Limb (tissue), 2 donors: ENCODE measurements around the gene ADAM15.

Experiments used
- DNase-seq, 2 donors: peaks; one replicate each; pipeline ENCODE4 v3.0.0-alpha.2; 2016; ENCODE audit errors: extremely low spot score in 2 of 2

Gene ADAM15

DNA sequence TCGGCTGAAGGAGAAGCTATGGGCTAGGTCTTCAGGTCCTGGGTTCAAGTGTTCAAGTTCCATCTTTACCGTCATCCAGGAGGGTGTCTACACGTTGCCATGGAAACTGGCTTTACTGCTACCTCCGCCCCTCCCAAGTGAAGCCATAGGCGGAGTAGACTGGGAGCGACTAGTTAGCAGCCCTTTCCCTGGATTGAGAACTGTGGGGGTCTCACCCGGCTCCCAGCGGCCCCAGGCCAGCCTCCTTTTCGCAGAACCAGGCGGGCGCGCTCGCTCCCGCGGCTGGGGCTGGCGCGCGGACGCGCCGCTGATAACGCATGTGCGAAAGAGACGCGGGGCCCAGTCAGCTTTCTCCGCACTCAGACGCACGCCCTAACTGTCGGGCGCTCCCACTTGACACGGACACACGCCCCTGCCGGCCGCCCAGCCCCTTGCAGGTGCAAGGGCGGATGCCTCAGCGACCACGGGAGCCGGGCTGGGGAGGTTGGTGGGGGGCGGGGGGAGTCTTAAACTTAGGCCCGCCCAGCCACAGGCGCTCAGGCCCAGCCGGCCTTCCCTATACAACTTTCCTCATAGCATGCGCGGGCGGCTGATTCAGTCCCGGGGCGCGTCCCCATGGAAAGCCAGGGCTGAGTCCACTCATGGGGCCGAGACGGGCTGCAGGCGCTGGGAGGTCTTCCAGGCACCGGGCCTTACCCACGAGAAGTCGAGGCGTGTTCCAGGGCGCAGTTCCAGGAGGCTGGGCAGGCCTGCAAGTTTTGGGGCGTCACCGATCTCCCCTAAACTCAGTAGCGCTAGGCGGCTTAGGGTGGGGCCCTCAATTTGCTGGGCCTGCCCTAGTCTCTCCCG lies 19.8 kb downstream of the ADAM15 start:
- DNase-seq: peak; percentile 68 to 86

GRCh38 chr1:155071701-155072100 lies 20.6 kb downstream of the ADAM15 start:
- DNase-seq: peak in 1 of 2 donors; percentile 68

- no peak for DNase-seq
Measured at GRCh38 chr1:155072531-155073289, 21.6 kb downstream of the ADAM15 start.

DNA sequence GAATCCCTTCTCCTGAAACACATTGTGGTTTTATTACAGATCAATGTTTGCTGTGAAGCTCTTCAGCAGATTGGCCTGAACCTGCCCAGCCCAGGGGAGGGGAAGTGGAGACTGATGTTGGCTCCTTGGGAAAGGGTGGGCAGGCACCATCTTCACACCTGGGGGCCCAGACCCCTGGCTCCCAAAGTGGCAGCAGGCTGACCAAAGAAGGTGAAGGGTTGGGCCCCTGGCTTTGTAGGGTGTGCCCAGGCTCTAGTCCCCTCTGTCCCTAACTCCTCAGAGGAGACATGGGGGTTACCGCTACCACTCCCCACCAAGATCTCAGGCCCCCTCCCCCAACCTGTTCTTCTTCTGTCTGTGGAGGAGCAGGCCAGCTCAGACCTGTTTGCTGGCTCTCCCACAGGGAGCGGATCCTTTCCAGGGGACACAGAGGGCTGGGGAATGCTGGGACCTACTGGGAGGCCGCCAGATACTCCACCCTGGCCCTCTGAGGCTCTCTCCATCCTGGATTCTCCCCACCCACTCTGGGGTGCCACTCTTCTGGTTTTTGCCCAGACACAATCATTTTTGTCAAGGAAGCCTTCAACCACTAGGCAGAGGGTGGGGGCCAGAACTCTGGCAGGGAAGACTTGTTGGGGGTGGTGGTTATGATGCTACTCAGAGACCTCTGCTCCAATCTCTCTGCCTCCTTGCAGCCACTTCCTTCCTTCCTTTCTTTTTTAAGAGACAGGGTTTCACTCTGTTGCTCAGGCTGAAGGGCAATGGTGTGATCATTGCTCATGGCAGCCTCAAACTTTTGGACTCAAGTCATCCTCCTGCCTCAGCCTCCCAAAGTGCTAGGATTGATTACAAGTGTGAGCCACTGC lies 22.5 kb downstream of the ADAM15 start:
- DNase-seq: no peak

DNA sequence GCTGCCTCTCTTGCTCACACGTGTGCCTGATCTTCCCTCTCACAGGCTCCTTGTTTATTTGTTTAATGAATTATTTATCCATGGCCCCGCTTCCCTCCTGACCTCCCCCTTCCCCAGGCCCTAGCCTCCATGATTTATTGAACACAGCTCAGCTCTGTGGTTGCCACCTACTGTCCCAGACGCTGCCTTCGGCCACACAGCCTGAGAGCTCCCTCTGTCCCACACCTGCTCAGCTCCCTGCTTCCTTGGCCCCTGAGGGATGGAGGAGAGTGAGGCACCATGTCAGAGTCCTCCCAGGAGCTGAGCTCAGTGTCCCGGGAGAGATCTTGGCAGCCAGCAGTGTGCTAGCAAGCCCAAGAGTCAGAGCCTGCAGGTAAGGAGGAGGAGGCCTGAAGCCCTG lies 24.4 kb downstream of the ADAM15 start:
- no peak for DNase-seq

DNA sequence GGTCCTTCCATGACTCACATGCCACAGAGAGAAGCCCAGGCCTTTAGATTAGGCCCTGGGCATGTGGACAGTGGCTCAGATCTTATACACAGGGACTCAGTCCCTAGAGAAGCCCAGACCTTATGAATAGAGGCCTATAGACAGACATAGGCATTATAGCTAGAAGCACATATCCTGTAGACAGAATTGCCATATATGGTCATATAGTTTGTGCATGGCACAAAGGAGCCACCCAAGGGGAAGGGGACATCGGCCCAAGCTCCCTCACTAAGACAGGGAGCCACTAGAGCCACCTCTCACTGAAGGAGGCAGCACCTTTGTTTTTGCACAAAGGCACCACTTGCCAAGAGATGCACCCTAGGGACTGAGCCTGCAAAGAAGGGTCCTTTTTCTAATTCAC lies 25.3 kb downstream of the ADAM15 start:
- no peak for DNase-seq

- no peak for DNase-seq
Measured at GRCh38 chr1:155077346-155077745, 26.2 kb downstream of the ADAM15 start.

DNA sequence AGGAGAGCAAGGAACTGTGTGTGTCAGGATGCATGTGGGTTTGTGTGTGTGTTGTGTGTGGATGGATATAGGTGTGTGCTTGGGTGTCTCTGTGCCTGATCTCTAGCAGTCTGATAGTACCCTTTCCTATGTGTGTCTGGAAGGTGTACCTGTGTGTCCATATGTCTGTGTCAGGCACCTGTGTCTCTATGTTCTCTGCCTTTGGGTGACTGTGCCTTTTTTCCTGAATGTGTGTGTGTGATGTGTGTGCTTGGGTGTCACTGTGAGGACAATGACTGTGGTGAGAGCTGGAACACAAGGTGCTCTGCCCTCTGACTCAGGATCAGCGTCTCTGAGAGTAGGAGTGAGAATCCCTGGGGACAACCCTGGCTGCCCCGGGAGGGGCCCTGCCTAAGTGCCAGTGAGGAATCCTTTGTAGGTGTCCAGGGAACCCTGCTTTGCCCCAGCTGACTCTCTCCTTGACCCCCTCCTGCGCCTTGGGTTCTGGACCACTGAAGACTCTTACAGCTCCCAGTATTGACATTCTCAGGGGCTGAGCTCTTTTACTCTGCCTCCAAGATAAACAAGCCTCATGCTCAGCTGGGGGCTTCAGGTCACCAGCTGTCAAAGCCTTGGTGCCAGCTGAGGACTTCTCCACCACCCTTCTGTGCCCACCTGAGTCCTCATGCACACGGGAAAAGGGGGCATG lies 26.8 kb downstream of the ADAM15 start:
- no peak for DNase-seq

DNA sequence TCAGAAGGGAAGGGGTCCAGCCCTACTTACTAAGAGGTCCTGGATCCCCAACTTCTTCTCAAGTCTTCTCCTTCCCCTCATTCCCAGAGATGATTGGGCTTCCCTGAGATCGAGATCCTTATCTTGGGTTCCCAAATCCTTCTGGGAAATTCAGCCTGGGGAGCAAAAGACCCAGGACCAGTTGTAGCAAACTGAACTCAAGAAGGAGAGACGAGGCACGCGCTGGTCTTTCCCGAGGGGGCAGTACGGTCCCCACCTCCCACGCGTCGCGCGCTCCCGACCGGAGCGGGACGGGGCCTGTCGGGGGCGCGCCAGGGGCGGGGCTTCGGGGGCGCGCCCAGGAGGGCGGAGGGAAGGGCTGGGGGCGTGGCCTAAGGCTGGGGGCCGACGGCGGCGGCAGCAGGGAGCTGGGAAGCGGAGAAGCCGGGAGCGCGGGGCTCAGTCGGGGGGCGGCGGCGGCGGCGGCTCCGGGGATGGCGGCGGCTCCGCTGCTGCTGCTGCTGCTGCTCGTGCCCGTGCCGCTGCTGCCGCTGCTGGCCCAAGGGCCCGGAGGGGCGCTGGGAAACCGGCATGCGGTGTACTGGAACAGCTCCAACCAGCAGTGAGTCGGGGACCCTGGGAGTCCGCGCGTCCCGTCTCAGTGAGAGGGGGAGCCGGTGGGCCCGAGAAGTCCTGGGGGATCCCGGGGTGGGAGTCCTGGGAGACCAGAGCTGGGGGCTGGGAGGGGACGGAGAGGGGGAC lies 27.5 kb downstream of the ADAM15 start, which contains the start of gene EFNA3:
EFNA3 (plus strand) TSS at position 369 of the 741 bp plus-strand sequence; CDS start at position 474, 105 bp downstream.
- peak; percentile 60 to 93 for DNase-seq

DNA sequence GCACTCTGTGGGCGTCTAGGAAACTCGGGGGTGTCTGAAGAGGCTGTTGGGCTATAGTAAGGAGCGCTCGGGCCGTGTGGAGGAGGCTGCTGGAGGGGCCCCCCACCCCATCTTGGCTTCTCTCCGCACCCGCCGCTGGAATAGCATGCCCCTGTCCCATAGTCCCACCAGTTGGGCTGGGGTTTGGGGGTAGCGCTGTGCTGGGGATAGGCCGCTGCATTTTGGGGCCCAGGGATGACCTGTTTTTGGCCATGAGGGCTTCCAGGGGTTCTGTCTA lies 28.0 kb downstream of the ADAM15 start:
- no peak for DNase-seq

DNA sequence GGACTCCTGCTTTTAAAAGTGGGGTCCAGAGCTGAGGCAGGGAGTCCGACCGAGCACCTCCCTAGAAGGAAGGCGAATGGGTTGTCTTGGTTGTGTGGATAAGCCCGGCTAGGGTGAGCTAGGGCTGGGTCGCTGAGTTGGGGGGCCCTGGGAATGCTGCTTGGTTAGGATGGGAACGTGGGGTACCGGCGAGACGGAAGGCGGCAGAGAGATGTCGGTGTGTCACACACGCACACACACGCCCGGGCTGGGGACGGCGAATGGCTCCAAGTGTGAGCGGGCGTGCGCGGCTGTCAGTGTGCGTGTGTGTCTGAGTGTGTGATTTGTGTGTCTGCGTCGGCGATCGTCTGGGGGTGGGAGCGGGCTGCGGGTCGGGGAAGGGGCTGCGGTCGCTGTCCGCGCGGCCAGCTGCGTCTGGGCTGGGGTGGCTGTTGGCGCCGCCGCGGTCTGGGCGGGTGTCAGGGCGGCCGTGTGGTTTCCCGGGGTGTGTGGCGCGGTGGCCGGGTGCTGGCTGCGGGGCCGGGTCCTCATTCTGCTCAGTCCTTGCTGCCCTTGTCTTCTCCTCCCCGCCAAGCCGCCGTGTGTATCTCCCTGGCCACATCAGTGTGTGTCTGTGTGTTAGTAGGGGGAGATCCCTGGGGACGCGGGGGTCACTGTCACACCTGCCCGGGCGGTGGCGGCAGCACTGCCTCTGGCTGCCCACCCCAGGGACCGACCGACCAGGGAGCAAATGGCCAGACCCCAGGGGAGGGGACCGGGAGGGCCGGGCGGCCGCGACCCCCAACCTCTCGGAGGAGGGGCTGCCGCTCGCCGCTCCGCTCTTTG lies 28.6 kb downstream of the ADAM15 start:
- DNase-seq: peak in 1 of 2 donors; percentile 64

DNA sequence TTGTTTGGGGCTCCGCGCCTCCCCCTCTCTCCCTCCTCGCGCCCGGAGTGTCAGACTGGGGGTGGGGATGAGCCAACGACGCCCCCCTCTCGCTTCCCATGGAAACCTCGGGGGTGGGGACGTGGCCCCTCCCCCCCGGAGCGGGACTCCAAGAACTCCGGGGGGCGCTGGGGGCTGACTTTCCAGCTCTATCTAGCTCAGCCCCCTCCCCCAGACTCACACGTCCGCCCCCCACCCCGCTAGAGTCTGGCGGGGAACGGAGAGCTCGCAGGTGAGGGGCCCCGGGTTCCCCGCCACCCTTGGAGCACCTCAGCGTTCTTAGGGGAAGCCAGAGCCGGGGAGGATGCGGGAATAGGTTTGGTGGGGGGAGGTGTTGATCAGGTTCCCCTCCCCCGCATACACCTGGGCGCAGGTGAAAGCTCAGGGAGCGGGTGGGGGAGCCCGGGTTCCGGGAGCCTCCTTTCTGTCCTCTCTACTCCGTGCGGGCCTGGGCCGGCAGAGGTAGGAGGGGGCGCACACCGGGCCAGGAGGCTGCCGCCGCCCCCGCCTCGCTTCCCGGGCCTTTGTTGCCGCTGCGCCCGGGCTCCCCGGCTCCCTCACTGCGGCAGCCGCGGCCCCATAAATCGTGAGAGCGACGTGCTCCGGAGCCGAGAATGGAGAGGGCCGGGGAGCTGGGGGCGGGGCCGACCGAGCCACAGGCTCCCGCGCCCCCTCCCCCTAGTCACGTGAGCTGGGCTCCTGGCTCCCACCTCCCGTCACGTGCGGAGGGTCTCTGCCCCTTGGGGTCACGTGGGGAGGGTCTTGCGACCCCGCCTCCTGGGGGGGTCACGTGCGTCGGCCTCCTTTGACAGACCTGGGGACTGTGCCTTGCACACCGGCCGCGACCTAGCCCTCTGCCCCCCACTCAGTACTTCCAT lies 29.5 kb downstream of the ADAM15 start:
- peak in 1 of 2 donors; percentile 91 for DNase-seq

- peak in 1 of 2 donors; percentile 59 for DNase-seq
Measured at GRCh38 chr1:155081472-155082300, 30.6 kb downstream of the ADAM15 start.

DNA sequence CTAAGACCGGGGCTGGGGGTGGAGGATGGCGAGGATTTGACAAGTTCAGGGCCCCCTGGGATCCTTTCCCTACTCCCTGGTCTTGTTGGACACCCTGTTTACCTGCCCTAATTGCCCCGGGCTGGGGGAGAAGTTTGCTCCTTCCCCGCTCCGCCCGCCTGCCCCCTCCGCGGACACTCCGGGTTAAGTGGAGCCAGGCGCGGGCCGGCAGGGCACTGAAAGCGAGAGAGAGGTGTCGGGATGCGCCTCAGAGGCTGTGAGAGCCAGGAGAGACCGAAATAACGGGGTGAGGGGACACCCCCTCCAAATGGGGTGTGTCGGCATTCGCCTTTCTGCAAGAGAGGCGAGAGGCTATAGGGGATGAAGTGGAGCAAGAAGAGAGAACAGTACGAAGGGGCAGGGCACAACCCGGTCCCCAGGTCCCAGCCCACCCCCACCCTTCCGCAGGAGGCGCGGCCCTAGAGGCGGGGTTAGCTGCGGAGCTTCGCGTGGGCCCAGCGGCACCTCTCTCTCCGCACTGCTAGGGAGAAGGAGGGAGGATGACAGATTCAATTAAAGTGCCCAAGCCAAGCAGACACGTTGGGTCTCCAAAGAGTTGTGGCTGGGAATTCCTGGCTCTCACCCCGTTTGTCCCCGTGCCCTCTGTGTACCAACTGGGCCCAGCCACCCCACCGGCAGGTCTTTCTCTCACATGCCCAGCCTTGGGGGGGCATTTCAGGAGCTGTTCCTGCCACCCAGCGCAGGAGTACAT lies 31.4 kb downstream of the ADAM15 start:
- peak in 1 of 2 donors; percentile 54 for DNase-seq

DNA sequence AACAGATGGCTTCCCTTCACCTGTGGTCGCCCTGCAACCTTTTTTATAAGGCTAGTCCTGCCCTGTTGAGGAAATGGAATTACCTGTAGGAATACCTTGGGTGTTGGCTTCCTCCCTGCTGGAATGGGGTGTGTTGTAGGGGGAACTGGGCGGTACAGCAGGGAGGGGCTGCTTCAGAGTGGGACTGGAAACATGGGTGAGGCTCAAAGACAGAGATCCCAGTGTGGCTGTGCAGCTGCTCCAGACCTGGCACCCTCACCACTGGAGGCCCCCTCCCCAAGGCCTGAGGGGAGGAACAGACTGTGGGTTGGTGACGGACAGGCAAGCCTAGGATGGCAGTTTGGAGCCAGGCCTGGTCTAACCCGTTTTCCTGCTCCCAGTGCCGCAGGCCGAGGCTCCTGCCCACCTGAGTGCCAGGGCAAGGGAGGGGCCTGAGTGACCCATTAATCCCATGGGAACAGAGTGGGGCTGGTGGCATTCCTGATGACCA lies 32.0 kb downstream of the ADAM15 start:
- no peak for DNase-seq

DNA sequence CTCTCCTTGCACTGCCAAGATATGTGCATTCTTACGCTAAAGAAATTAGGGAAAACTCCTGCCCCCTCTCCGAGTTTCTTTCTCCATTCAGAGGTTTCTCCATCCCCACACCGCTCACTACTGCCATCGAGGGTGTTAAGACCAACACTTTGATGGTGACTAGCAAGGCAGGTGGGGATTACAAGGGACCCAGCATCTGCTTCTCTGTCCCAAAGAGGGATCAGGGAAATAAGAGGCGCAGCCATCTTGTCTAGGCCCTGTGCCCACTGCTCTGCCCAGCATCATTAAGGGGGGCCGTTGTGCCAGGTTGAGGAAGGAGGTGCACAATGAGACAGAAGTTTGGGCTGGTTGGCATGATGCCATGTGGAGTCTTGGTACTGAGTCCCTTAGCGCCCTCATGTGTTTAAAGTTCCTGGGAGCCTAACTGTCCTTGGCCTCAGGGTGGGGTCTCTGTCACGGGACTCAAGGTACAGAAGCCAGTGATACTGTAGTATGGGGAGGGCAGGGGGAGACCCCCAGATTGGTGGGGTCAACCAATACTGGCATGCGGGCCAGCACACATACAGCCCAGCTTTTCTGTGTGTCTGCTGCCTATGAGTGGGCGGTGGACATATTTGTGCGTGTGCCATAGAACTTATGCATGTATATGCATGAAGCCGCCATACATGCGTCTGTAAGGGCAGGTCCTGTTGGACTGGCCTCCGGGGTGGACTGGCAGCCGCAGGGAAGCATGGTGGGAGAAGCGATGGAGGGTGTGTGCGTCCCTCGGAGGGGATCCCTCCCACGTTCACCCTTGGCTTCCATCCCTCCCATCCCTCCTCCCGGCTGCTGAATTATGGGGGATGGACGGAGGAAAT lies 33.0 kb downstream of the ADAM15 start:
- DNase-seq: peak; percentile 37 to 60
